HEK293 (cell line): ENCODE results near the gene MAST2.

Experiments
- PBX3 ChIP-seq: sonication (generic); formaldehyde crosslinking; IDR thresholded peaks from 2 replicates; pipeline ENCODE4 v1.8.1; 2022; ENCODE audit warnings: mild to moderate bottlenecking, moderate library complexity, missing genetic modification reagents
- ZBTB1 ChIP-seq: fragments of 450-650 bp; formaldehyde crosslinking; IDR thresholded peaks from 2 replicates; pipeline ENCODE4 v1.5.1; 2016; ENCODE audit warnings: missing biosample characterization, missing genetic modification characterization
- ZBTB6 ChIP-seq: fragments of 450-650 bp; formaldehyde crosslinking; IDR thresholded peaks from 2 replicates; pipeline ENCODE4 v1.5.1; 2017; ENCODE audit warnings: missing biosample characterization, missing genetic modification characterization
- ZNF777 ChIP-seq: fragments of 450-650 bp; formaldehyde crosslinking; IDR thresholded peaks from 2 replicates; pipeline ENCODE4 v1.5.1; 2017; ENCODE audit warnings: missing biosample characterization, missing genetic modification characterization, borderline replicate concordance

- no peak for TF ChIP-seq ZNF777
- TF ChIP-seq ZBTB6: no peak
- no peak for TF ChIP-seq PBX3 (CRISPR knock-in tag)
- TF ChIP-seq ZBTB1 (tag by site-specific recombination): no peak
Measured at GRCh38 chr1:46005594-46005993, 202.2 kb downstream of the MAST2 start.
